HG03135 (cell line): Measurements from ENCODE around the gene KLHL40.
"Not testable (repeated sequence)": the region's sequence is repeated elsewhere in the genome, so short reads cannot be mapped to it uniquely, and the experiment has no call there.

Experiments used
- ATAC-seq: cut with Tn5 transposase; IDR thresholded peaks from one replicate; pipeline ENCODE4 v1.9.1; 2021; ENCODE audit warnings: mild to moderate bottlenecking, moderate library complexity; ENCODE audit not compliant: unreplicated experiment

KLHL40 gene

DNA sequence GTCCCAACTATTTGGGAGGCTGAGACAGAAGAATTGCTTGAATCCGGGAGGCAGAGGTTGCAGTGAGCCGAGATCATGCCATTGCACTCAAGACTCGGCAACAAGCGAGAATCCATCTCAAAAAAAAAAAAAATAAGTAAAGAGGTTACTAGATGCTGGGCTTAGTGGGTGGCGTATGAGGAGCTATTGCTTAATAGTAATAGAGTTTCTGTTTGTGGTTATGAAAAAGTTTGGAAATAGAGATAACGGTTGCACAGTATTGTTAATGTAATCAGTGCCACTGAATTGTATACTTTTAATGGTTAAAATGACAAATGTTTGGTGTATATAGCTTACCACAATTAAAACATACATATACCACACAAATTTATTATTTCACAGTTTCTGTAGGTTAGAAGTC, 32.0 kb downstream of the KLHL40 start:
- ATAC-seq: no peak

DNA sequence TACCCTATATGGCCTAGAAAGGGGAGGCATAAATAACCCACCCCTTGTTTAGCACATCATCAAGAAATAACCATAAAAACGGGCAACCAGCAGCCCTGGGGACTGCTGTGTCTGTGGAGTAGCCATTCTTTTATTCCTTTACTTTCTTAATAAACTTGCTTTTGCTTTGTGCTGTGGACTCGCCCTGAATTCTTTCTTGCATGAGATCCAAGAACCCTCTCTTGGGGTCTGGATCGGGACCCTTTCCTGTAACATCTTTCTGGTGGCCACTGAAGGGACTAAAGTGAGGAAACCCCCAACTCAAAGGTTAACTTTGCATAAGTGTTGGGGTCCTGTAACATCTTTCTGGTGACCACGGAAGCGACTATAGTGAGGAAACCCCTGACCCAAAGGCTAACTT, 33.0 kb downstream of the KLHL40 start:
- ATAC-seq: no peak

DNA sequence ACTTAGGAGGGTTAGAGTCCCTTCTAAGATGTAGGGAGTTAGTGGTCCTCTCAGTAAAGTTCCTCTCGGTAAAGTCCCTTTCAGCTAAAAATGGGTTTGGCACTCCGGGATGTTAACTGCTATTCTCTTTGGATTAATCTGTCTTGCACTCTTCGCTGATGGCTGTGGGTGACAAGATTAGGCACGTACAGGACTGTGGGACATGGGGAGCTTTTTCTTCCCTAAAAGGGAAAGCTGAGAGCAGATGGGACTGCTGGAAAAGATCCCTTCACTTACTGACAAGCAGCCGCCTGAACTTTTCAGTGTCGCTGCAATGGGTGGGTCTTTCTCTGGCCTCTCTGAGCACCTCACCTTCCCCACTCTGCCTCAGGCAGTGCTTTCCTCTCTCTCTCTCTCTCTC, 33.7 kb downstream of the KLHL40 start:
- ATAC-seq: no peak

DNA sequence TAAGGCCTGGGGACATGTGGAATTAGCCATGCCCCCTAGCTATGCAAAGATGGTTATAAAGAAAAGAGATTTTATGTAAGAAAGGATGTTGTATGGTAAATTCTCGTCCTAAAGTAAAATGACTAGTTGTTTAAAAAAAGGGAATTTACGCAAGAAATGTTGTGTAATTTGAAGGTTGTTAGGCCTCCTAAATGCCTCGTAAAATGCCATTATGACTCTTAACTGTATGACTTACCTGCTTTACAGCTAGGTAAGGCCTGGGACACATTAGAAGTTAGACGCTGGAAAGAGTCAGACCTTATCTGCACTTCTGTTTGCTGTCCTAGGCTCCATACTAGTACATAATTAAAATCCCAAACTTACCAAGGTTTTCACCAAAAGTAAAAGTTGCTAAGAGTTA, 34.8 kb downstream of the KLHL40 start:
- ATAC-seq: no peak

DNA sequence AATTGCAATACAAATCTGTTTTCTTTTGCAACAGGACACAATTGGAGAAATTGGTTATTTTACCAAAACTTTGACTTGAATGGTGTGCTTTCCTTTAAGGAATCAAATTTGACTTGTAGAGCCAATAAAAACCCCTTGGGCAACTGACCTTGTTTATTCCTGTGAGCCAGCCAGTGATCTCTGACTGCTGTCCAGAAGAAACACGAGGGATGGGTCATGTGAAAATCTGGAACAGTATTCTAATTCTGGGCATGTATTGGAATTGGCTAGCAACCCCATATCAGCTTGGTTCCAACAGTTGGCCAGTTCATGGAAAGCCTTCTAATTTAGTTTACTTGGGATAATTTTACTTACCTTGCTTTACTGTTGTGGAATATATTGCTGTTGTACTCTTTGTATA, 36.4 kb downstream of the KLHL40 start:
- no peak for ATAC-seq

DNA sequence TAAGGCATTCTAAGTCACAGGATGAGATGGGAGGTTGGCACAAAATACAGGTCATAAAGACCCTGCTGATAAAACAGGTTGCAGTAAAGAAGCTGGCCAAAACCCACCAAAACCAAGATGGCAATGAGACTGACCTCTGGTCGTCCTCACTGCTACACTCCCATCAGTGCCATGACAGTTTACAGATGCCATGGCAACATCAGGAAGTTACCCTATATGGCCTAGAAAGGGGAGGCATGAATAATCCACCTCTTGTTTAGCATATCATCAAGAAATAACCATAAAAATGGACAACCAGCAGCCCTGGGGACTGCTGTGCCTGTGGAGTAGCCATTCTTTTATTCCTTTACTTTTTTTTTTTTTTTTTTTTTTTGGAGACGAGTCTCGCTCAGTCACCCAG, 37.1 kb downstream of the KLHL40 start:
- not testable (repeated sequence) for ATAC-seq

DNA sequence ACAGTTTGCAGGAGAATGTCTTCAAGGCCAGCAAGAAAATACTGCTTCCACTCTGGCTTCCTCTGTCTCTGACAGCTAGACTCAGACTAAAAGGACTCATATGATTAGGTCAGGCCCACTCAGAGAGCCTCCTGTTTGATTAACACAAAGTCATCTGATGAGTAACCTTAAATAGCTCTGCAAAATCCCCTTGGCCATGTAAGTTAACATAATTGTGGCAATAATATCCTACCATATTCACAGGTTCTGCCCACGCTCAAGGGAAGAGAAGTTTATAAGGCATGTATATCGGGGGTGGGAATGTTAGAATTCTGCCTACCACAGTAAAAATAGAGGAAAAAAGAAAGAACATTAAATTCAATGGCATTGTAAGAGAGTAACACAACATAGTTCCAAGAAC, 37.9 kb downstream of the KLHL40 start:
- ATAC-seq: no peak

DNA sequence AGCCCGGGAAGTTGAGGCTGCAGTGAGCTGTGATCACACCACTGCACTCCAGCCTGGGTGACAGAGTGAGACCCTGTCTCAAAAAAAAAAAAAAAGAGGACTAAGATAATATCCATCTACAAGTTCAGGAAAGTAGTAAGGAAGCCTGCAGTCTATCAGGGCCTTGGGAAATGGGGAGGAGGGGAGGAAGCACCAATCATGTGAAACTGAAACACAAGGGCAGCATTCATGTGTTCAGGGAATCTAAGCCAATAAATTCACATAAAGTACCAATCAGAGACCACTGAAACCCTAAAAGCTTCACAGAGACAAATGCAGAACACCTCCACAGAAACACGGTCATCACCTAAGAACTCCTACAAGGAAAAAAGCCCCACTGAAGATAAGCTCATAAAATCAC, 40.1 kb downstream of the KLHL40 start:
- ATAC-seq: no peak

DNA sequence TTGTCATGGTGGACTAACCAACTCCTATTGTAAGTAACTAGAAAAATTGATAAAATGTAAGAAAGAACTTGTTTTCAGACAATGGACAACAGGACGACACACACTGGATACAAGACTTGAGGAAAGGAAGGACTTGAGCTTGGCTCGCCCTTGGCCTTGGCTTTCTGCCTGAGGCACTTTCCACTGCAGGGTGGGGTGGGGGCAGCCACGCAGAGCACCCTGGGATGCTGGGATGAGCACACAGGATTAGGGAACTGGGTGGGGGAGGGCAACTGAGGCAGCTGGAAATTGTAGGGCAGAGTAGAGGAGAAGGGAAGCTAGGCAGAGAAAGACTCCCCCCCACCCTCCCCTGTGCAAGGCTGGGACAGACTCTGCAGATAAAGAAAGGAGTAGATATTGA, 42.7 kb downstream of the KLHL40 start:
- ATAC-seq: no peak

DNA sequence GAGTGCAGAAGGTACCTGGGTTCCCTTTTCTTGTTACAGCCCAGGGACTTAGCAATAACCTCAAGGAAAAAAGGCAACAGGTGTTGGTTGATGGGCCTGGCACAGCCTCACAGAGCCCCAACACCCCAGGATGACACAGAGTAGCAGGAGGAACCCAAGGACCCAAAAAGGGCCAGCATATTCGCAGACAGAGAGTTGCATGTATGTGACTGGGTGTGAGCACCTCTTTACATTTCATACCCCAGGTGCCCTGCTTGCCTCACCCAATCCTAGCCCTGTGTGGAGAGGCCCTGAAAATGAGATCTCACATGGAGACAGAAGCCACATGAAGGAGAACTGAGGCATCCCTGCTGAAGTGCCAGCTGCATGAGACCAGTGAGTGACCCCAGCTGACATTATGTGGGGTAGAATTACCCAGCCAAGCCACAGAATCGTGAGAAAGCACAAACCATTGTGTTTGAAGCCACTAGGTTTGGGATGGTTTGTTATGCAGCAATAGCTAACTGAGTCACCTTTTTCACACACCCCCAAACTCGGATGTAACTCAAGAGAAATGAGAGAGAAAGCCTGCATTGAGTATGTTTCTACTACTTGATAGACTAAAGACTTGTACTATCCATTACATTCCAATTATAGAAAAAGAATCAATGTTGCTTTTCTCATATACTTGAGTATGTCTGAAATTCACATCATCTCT, 43.5 kb downstream of the KLHL40 start:
- no peak for ATAC-seq

DNA sequence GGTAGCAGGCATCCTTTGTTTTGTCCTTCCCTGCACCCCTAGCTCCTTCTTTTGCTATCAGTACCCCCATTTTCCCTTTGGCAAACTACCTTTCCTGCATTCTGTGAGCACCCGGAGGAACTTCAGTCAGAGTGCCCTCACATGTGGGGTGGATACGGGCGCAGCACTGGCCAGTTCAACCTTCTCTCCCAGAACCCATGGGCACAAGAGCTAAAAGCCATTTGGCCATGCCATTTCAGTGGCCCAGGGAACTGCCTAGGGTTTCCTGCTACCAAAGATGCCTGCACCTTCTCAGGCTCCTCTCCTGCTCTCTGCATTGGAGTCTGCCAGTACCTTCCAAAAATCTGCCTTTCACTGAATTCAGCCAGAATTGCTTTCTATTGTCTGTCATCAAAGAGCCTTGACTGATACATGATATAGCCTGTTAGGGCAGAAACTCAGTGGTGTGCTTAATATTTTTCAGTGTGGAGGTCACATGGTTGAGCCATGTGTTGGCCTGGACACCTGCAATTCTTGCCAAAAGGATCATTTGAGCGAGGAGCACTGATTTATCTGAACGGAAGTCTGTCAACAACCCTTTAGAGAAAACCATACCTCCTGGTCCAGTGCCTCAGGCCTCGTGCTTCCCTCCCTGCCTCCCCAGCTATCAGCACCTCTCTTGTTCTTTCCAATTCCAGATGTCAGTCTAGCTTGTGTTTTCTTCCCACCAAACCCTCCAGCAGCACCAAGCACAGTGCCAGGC, 44.2 kb downstream of the KLHL40 start:
- ATAC-seq: no peak

DNA sequence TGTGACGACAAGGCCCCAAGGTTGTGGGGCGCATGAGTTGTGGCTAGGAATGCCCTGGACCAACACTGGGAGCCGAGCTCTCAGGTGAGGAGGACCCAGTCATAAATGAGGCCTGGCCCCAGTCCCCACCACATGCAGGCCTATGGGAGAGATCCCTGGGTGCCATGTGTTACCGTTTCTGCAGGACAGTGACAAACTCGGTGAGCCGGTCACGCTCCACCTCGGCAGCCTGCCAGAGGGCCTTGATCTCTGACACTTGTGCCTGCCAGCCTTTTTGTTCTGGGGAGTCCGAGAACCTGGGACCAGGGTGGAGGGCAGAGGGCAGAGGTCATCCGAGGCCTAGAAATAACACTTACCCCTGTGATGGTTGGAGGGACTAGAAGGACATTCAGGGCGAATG, 45.0 kb downstream of the KLHL40 start:
- ATAC-seq: no peak

DNA sequence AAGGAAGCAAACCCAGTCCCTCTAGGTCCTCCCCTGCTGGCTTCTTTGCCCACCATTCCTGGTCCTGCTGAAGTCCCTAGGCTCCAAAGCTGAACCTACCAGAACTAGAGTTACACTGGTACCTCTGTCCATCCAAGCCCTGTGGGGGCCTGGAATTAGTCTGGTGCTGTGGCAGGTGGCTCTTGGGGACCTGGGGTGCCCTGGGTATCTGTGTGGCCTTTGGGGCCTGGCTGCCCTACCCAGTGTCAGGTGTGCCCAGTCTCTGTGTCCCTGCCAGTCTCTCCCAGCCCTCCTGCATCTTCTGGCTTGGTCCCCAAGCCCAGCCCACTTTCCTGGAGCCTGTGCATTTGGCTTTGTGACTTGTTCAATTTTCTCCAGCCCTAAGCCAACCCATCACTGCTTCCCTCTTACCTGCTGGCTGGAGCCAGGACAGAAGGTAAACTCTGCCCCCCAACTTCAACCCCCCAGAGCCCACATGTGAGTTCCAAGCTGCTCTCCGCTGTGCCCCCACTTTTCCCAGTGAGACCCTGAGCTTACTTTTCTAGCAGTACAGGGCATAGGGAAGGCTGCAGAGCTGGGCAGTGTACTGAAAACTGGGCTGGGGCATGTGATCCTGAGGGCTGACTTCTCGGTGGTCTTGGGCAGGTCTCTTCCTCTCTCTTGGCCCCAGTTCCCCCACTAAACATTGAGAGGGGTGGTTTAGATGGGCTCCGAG, 45.5 kb downstream of the KLHL40 start:
- no peak for ATAC-seq

DNA sequence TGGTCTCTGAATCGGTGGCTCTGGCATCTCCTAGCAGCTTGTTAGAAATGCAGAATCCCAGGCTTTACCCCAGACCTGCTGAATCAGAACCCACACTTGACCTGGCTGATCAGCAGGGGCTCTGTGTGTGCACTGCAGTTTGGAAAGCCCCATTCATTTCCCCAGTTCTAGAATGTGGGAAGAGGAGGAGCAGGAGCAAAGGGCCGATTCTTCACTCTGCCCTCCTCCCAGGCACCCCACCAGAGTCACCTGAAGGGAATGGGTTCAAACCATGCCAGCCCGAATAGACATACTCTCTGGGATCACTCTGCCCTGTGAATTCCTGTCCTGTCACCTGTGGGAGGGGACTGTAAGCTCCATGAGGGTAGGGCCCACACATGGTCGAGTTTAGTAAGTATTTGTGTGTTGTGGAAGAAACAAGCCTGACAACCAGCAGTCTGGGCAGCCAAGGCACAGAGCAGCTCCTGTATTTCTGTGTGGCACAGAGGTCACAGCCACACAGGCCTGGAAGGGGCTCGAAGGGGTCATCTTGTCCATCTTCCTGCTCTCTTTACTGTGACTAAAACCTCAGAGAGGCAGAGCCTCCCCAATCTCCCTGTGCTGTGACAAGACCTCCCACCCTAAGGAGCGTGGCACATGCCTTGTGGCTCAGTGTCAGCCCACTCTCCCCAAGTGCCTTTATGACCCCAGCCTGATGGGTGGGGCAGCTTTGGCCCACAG, 46.3 kb downstream of the KLHL40 start:
- ATAC-seq: no peak

DNA sequence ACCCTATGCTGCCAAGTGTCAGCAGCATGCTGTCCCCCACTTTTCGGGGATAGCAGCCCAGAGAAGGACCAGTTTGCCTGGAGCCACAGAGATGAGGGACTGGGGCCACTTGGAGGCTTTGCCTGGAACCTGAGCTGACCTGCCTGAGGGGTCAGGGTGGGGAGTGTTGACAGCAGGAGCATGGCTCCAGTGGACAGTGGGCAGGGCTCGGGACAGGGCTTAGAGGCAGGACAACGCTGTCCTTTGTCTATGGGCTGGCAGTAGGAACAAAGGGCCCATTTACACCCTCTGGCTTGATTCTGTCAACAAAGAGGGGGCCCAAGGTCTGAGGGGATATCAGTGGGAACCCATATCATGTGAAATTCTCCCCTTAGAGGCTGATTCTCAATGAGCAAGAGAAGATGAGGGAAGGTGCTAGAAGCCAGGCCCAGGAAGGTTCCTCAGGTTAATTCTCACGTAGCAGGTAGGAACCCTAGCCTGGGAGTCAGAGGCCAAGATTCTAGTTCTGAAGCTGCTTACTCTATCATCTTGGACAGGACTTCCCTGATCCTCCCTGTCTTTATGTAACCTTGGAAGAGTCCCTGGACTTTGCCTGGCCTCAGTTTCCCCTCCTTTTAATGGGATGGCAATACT, 47.0 kb downstream of the KLHL40 start:
- ATAC-seq: no peak

DNA sequence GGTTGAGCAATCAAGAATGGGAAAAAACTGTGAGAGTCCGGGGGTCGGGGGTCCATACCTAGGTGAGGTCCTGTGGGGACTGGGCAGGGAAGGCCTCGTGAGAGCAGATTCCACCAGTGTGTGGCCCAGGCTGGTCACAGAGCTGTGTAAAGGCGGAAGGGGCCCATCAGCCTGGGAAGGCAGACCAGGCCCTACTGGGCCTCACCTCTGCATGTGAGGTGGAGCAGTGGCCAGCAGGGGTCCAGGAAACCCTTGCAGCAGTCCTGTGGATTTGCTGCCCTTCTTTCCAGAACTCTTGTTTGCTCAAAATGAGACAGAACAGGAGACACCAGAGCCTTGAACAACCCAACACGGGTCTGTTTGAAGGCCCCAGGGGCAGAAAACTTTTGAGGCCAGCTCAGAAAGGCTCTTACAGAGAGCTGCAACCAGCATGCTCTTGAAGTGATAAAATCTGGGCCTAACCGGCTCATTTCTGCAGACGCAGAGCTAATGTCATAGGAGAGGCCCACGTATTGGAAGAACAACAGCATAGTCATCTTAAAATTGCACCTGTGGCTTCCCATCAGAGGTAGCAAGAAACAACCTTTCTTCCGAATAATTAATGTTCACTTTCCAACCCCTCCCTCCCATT, 47.6 kb downstream of the KLHL40 start:
- ATAC-seq: no peak

DNA sequence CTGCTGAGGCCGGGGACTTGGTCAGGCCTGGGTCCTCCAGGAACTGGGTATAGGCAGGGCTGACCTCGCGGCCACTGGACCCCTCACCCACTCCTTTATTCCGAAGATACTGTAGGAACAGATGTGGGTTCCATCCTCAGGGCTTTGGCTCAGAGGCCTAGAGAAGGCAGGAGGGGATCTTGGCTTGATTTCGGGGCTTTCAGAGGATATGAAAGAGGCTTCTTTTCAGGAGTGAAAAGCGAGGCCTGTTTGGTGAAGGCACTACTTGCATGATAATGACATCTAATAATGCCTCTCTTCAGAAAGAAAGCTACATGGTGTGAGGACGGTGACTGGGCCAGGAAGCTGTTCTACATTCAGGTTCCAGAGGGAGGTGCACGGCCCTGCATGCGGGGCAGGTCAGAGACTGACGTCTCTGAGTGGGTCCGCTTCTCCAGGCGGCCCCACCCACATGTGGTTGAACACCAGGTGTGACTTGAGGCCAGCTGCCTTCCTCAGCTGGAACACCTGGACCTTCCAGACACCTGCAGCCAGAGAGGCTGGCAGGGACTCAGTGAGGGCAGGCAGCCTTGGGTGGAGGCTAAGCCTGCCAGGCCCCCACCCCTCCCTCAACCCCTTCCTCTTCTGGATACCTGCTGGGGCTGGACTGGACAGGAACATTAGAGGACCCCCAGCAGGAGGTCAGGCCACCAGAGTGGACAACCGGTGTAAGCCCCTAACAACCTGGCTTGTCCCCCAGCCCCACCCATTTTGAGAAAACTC, 48.3 kb downstream of the KLHL40 start:
- no peak for ATAC-seq

DNA sequence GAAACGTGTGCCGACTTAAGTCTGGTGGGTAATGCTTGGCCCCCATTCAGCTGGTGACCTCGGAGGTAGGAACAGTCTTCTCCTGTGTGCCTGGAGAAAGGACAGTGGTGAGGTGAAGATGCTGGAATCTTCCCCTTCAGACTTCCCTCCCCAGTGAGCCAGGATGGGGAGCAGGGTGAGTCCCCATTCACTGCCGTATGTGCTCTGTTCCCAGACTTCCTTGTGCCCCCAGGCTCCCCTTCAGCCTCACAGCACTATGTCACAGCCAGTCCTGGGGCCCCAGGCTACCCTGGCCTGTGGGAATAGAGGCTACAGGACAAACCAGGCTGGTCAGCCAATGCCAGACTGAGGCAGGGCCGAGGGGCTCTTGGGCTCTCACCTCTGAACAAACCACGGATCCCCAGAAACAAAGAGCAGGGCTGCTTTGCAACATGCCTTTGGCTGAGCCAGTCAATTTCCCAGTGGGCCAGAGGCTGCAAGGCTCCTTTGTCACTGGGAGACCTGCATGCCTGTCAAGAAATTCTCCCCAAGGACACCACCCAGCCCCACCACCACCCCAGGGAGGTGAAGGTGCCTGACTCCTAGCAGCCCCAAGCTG, 49.0 kb downstream of the KLHL40 start:
- ATAC-seq: no peak

DNA sequence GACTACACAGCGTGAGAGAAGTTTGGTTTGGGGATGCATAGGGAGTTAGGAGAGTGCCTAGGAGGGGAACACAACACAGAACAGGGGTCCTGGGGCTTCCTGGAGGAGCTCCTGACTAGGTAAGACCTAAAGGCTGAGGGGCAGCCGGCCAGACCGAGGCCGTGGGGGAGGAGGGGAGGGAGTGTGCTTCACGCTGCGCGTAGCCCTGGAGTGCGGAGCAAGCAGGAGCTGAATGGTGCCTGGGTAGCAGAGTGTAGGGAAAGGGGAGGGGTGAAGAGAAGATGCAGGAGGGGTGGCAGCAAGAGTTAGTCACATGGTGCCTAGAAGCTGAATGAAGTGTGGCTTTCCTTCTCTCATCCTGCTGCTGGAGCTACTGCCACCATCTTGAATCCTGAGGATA, 49.7 kb downstream of the KLHL40 start:
- no peak for ATAC-seq
